Measurements from ENCODE around the gene FBXO21.

- TF ChIP-seq CTCF (IDR thresholded peaks at IDR 0.05) = no peak
- TF ChIP-seq ZFX (IDR thresholded peaks at IDR 0.05; ENCODE audit: borderline replicate concordance) = no peak
These were observed 1.8 kb upstream of the FBXO21 start for GRCh38 chr12:117192057-117192456.

All from 22Rv1 (cell line).